Measurements from ENCODE around the gene TNNI2.
"Not testable (repeated sequence)": the region's sequence is repeated elsewhere in the genome, so short reads cannot be mapped to it uniquely, and the experiment has no call there.

GRCh38 chr11:1886551-1886950, 47.8 kb downstream of the TNNI2 start:
- not testable (repeated sequence) for TF ChIP-seq RAD21 (conservative IDR thresholded peaks at IDR 0.05); EZH2 (IDR thresholded peaks at IDR 0.05; ENCODE audit: borderline replicate concordance, insufficient read depth, low read length, poor library complexity, severe bottlenecking); SMC3 (conservative IDR thresholded peaks at IDR 0.05; ENCODE audit: poor library complexity); CTCF (IDR thresholded peaks at IDR 0.05; ENCODE audit: poor library complexity, severe bottlenecking)
